C4-2B (cell line): ENCODE results near the gene TATDN3.

Experiments
- ZFX ChIP-seq: fragments of 450-650 bp; IDR thresholded peaks from 2 replicates; pipeline ENCODE4 v1.6.1; 2017
- TF ChIP-seq, protein P1 (sequence below): fragments of 450-650 bp; conservative IDR thresholded peaks from 2 replicates; pipeline ENCODE4 v1.5.1; 2017; ENCODE audit warnings: mild to moderate bottlenecking

DNA sequence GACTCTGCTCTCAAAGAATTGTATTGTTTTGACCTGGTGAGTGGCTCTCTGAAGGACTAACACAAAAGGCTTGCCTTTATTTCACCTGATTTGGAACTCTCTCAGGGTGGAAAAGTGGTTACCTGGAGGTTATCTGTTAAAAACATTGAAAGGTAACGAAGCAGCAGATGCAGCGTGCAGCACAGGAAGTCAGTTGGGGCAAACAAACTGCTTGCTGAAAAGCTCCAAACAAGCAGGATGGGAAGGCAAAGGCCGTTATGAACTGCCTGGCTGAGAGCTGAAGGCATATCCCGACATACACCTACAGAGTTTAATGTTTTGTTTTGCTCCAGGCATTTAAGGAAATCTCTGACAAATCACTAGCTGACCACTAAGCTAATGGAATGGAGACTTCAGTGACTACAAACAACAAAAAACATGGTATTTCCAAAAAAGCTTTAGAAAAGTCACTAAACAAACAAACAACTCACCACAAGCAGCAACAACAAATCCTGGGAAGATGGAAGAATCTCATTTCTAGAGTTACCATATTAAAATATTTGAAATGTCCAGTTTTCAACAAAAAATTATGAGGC is 47.7 kb upstream of the TATDN3 start:
- TF ChIP-seq, protein P1, sequence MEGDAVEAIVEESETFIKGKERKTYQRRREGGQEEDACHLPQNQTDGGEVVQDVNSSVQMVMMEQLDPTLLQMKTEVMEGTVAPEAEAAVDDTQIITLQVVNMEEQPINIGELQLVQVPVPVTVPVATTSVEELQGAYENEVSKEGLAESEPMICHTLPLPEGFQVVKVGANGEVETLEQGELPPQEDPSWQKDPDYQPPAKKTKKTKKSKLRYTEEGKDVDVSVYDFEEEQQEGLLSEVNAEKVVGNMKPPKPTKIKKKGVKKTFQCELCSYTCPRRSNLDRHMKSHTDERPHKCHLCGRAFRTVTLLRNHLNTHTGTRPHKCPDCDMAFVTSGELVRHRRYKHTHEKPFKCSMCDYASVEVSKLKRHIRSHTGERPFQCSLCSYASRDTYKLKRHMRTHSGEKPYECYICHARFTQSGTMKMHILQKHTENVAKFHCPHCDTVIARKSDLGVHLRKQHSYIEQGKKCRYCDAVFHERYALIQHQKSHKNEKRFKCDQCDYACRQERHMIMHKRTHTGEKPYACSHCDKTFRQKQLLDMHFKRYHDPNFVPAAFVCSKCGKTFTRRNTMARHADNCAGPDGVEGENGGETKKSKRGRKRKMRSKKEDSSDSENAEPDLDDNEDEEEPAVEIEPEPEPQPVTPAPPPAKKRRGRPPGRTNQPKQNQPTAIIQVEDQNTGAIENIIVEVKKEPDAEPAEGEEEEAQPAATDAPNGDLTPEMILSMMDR: no peak
- TF ChIP-seq ZFX: no peak
